ACC112 (cell line): ENCODE measurements around the gene ZNF180.
"Not testable (repeated sequence)": the region's sequence is repeated elsewhere in the genome, so short reads cannot be mapped to it uniquely, and the experiment has no call there.

ENCODE experiments used
- H2AFZ ChIP-seq: fragments of 200-600 bp; sonication (generic); one replicate; pipeline ENCODE4 v1.6.0; 2017; ENCODE audit warnings: antibody characterized with exemption, low read length; ENCODE audit not compliant: unreplicated experiment
- H3K27ac ChIP-seq: fragments of 200-600 bp; sonication (generic); 2 replicates; pipeline ENCODE4 v1.5.1; 2014; ENCODE audit warnings: low read depth, mild to moderate bottlenecking, antibody characterized with exemption, low read length, moderate library complexity
- H3K27me3 ChIP-seq: fragments of 200-600 bp; sonication (generic); 2 replicates; pipeline ENCODE4 v1.6.1; 2014; ENCODE audit warnings: mild to moderate bottlenecking, antibody characterized with exemption, low read length, moderate library complexity, mixed read lengths; ENCODE audit not compliant: insufficient read depth
- H3K36me3 ChIP-seq: fragments of 200-600 bp; sonication (generic); 2 replicates; pipeline ENCODE4 v1.6.1; 2016; ENCODE audit warnings: mild to moderate bottlenecking, antibody characterized with exemption, low read length, moderate library complexity, mixed read lengths; ENCODE audit not compliant: insufficient read depth
- H3K4me1 ChIP-seq: fragments of 200-600 bp; sonication (generic); one replicate; pipeline ENCODE4 v1.6.1; 2016; ENCODE audit warnings: low read length, mixed read lengths; ENCODE audit not compliant: insufficient read depth, unreplicated experiment, control insufficient read depth
- H3K4me3 ChIP-seq: fragments of 200-600 bp; sonication (generic); 2 replicates; pipeline ENCODE4 v1.5.1; 2014; ENCODE audit warnings: mild to moderate bottlenecking, low read depth, low read length
- H3K79me2 ChIP-seq: fragments of 200-600 bp; sonication (generic); one replicate; pipeline ENCODE4 v1.6.0; 2016; ENCODE audit warnings: low read length; ENCODE audit not compliant: control insufficient read depth, unreplicated experiment, insufficient read depth

The ZNF180 gene

GRCh38 chr19:44499962-44500949, at the start of gene ZNF180:
Gene ZNF180 (minus strand): TSS chr19:44500522. CDS start chr19:44497334, 3,188 bp downstream.
- peak within 1 kb of the TSS; percentile 30; the same call in 1 of the 2 replicates for H3K27ac ChIP-seq
- H3K79me2 ChIP-seq, result peaks cover 32% of the 10 kb centered on the region
- H3K4me3 ChIP-seq, result peak within 1 kb of the TSS; percentile 90

GRCh38 chr19:44549507-44549906, 49.2 kb upstream of the ZNF180 start:
- Histone ChIP-seq H2AFZ (no peak overlapping the region), H3K27ac (no peak overlapping the region), H3K36me3 (no peaks in the 10 kb centered on the region), H3K79me2 (no peaks in the 10 kb centered on the region), H3K27me3 (peaks cover under 1% of the 10 kb centered on the region; the same call in 1 of the 2 replicates), H3K4me3 (no peak overlapping the region), H3K4me1 (no peaks in the 10 kb centered on the region)

More at GRCh38 chr19:44499962-44500949, at the start of gene ZNF180:
- Histone ChIP-seq H3K27me3 (peaks cover 1% of the 10 kb centered on the region; the same call in 1 of the 2 replicates), H3K36me3 (peaks cover 11% of the 10 kb centered on the region), H3K4me1 (no peaks in the 10 kb centered on the region), H2AFZ (peak within 1 kb of the TSS; percentile 79)

- Histone ChIP-seq H3K79me2 (no peaks in the 10 kb centered on the region), H2AFZ (no peak overlapping the region), H3K27ac (no peak overlapping the region), H3K4me3 (no peak overlapping the region), H3K27me3 (peaks cover 7% of the 10 kb centered on the region; the same call in 1 of the 2 replicates), H3K4me1 (no peaks in the 10 kb centered on the region), H3K36me3 (no peaks in the 10 kb centered on the region)
These were observed 48.4 kb upstream of the ZNF180 start for GRCh38 chr19:44548736-44549135.

- Histone ChIP-seq H3K27me3 (peaks cover 16% of the 10 kb centered on the region; the same call in 1 of the 2 replicates), H3K4me3 (no peak overlapping the region), H3K36me3 (no peaks in the 10 kb centered on the region), H3K4me1 (no peaks in the 10 kb centered on the region), H2AFZ (no peak overlapping the region), H3K79me2 (no peaks in the 10 kb centered on the region), H3K27ac (no peak overlapping the region)
These were observed 43.7 kb upstream of the ZNF180 start for GRCh38 chr19:44544031-44544430.

GRCh38 chr19:44542671-44543070, 42.3 kb upstream of the ZNF180 start:
- no peaks in the 10 kb centered on the region for H3K36me3 ChIP-seq
- no peaks in the 10 kb centered on the region for H3K4me1 ChIP-seq
- H3K27ac ChIP-seq, result no peak overlapping the region
- H2AFZ ChIP-seq, result no peak overlapping the region
- H3K79me2 ChIP-seq, result no peaks in the 10 kb centered on the region
- peaks cover 20% of the 10 kb centered on the region for H3K27me3 ChIP-seq
- H3K4me3 ChIP-seq, result no peak overlapping the region

- Histone ChIP-seq H3K27me3 (peaks cover 32% of the 10 kb centered on the region), H3K36me3 (no peaks in the 10 kb centered on the region), H2AFZ (no peak overlapping the region), H3K27ac (no peak overlapping the region), H3K4me1 (no peaks in the 10 kb centered on the region), H3K4me3 (no peak overlapping the region), H3K79me2 (no peaks in the 10 kb centered on the region)
These were observed 40.4 kb upstream of the ZNF180 start for GRCh38 chr19:44540736-44541135.

- Histone ChIP-seq H3K4me1 (no peaks in the 10 kb centered on the region), H3K79me2 (no peaks in the 10 kb centered on the region), H2AFZ (no peak overlapping the region), H3K27ac (no peak overlapping the region), H3K4me3 (no peak overlapping the region), H3K36me3 (no peaks in the 10 kb centered on the region), H3K27me3 (peaks cover 34% of the 10 kb centered on the region)
These were observed 39.7 kb upstream of the ZNF180 start for GRCh38 chr19:44539991-44540390.

- Histone ChIP-seq H3K27me3 (peaks cover 36% of the 10 kb centered on the region), H3K4me1 (no peaks in the 10 kb centered on the region), H3K27ac (no peak overlapping the region), H3K79me2 (no peaks in the 10 kb centered on the region), H3K36me3 (no peaks in the 10 kb centered on the region), H2AFZ (no peak overlapping the region), H3K4me3 (no peak overlapping the region)
These were observed 39.0 kb upstream of the ZNF180 start for GRCh38 chr19:44539236-44539826.

GRCh38 chr19:44535361-44535760, 35.0 kb upstream of the ZNF180 start:
- not testable (repeated sequence) for H2AFZ ChIP-seq, H3K79me2 ChIP-seq, H3K4me1 ChIP-seq, H3K4me3 ChIP-seq, H3K36me3 ChIP-seq, H3K27ac ChIP-seq
- peaks cover 33% of the 10 kb centered on the region for H3K27me3 ChIP-seq

GRCh38 chr19:44532819-44533218, 32.5 kb upstream of the ZNF180 start:
- Histone ChIP-seq H3K4me3 (no peak overlapping the region), H3K27me3 (peaks cover 31% of the 10 kb centered on the region), H2AFZ (no peak overlapping the region), H3K4me1 (no peaks in the 10 kb centered on the region), H3K27ac (no peak overlapping the region), H3K79me2 (no peaks in the 10 kb centered on the region), H3K36me3 (no peaks in the 10 kb centered on the region)
